Muscle layer of duodenum (tissue), 2 donors: ENCODE results near the gene MYT1.

Source experiments
- H3K27ac ChIP-seq: one replicate; pipeline ENCODE4 v1.7.0; 2013; ENCODE audit warnings: mild to moderate bottlenecking, low read length
- H3K27me3 ChIP-seq: one replicate; pipeline ENCODE4 v1.7.0; 2013; ENCODE audit warnings: low read depth, mild to moderate bottlenecking, control low read depth, low read length
- H3K36me3 ChIP-seq, 2 donors: one replicate each; pipeline ENCODE4 v1.7.0; 2013; ENCODE audit warnings: low read length in 2 of 2, control low read depth in 1 of 2, mild to moderate bottlenecking in 1 of 2; ENCODE audit not compliant: insufficient read depth in 2 of 2, control insufficient read depth in 1 of 2
- H3K4me1 ChIP-seq, 2 donors: one replicate each; pipeline ENCODE4 v1.7.0; 2013; ENCODE audit warnings: low read length in 2 of 2, mild to moderate bottlenecking in 2 of 2, control low read depth in 1 of 2, moderate library complexity in 1 of 2; ENCODE audit not compliant: insufficient read depth in 2 of 2, control insufficient read depth in 1 of 2
- H3K4me3 ChIP-seq, 2 donors: one replicate each; pipeline ENCODE4 v1.7.0; 2013; ENCODE audit warnings: low read length in 2 of 2, low read depth in 1 of 2, mild to moderate bottlenecking in 1 of 2
- H3K9me3 ChIP-seq, 2 donors: one replicate each; pipeline ENCODE4 v1.7.0; 2013; ENCODE audit warnings: low read length in 2 of 2, control low read depth in 1 of 2, mild to moderate bottlenecking in 1 of 2; ENCODE audit not compliant: control insufficient read depth in 1 of 2
- donor health status: healthy.

The MYT1 gene

DNA sequence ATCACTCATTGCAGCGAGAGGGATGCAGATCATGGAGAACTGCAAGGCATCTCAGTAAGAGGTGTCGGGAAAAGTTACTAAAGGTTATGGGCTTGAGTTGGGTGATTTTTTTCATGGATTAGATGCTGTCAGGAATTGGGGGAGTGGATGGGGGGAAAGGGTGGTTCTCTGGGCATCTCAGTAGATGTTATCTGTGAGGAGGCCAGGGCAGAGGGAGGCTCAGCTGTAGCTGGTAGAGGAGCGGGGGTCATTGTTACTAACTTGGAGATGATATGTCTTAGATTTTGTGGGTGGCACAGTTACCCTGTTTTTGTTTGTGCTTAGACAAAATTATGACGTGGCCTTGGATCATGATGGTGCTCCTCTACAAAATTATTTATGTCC lies 88.7 kb downstream of the MYT1 start:
- H3K27me3 ChIP-seq = no peaks in the 10 kb centered on the region
- H3K4me1 ChIP-seq = peaks cover 12 to 15% of the 10 kb centered on the region in 2 donors
- no peak overlapping the region for H3K27ac ChIP-seq
- H3K9me3 ChIP-seq = no peaks in the 10 kb centered on the region
- no peaks in the 10 kb centered on the region for H3K36me3 ChIP-seq
- H3K4me3 ChIP-seq = no peak overlapping the region

DNA sequence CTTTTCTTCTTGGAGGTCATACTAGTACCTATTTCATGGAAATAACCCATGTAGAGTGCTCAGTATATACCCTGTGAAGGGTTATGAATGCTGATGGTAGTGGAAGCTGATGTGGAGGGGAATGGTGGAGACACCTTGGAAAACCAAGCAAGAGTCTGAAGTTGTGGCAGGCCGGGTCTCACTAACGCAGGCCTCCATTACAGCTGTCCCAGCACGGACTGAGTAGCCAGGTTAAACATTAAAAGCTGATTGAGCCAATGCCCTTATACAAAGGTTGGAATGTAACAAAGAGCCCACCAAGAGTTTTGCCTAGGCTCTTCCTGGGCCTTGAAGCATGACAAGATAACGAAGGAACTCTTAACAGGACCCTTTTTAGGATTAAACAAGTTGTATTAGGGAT lies 89.2 kb downstream of the MYT1 start:
- peaks cover 12 to 20% of the 10 kb centered on the region in 2 donors for H3K4me1 ChIP-seq
- no peaks in the 10 kb centered on the region for H3K9me3 ChIP-seq
- H3K4me3 ChIP-seq = no peak overlapping the region
- no peak overlapping the region for H3K27ac ChIP-seq
- H3K27me3 ChIP-seq = no peaks in the 10 kb centered on the region
- no peaks in the 10 kb centered on the region for H3K36me3 ChIP-seq

DNA sequence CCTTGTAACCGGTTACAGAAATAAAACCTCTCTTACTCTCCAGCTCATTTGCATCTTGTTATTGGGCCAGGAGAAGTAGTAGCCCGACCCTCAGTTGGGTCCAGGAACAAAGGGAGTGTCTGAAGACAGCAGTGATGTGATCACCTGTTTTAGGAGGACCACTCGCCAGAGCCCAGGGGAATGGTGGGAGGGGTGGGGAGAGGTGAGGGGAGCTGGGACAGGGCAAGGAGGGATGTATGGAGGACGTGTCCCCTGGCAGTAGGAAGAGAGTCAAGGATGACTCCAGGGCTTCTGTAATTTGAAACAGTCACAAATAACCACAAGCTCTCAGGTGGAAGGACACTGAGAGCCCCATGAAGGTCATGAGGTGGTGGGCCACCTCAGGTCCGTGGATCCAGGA lies 89.9 kb downstream of the MYT1 start:
- Histone ChIP-seq H3K9me3 (no peaks in the 10 kb centered on the region), H3K27me3 (no peaks in the 10 kb centered on the region), H3K27ac (no peak overlapping the region), H3K4me3 (no peak overlapping the region), H3K36me3 (no peaks in the 10 kb centered on the region), H3K4me1 (peaks cover 12 to 22% of the 10 kb centered on the region in 2 donors)

DNA sequence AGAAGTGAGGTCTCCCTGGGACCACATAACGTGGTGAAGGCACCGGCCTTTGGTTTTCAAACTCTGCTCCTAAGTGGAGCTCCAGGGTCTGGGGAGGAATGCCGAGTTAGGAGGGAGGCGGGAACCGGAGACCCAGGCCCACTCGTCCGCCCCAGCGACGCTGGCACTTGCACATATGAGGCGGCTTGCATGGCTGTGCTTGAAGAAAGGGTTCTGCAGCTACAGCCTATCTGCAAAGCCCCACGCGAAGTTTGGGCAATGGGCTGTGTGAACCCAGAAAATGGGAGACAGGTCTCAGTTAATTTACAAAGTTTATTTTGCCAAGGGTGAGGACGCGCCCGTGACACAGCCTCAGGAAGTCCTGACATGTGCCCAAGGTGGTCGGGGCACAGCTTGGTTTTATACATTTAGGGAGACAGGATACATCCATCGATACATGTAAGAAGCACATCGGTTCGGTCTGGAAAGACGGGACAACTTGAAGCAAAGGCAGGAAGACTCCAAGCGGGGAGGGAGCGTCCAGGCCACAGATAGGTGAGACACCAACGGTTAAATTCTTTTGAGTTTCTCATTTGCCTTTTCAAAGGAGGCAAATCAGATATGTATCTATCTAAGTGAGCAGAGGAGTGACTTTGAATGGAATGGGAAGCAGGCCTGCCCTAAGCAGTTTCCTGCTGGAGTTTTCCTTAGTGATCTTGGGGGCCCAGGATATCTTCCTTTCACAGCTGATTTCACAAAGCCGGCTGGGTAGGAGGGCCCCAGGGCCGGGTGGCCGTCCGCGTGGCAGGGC lies 90.5 kb downstream of the MYT1 start:
- Histone ChIP-seq H3K27me3 (no peaks in the 10 kb centered on the region), H3K9me3 (no peaks in the 10 kb centered on the region), H3K27ac (no peak overlapping the region)

DNA sequence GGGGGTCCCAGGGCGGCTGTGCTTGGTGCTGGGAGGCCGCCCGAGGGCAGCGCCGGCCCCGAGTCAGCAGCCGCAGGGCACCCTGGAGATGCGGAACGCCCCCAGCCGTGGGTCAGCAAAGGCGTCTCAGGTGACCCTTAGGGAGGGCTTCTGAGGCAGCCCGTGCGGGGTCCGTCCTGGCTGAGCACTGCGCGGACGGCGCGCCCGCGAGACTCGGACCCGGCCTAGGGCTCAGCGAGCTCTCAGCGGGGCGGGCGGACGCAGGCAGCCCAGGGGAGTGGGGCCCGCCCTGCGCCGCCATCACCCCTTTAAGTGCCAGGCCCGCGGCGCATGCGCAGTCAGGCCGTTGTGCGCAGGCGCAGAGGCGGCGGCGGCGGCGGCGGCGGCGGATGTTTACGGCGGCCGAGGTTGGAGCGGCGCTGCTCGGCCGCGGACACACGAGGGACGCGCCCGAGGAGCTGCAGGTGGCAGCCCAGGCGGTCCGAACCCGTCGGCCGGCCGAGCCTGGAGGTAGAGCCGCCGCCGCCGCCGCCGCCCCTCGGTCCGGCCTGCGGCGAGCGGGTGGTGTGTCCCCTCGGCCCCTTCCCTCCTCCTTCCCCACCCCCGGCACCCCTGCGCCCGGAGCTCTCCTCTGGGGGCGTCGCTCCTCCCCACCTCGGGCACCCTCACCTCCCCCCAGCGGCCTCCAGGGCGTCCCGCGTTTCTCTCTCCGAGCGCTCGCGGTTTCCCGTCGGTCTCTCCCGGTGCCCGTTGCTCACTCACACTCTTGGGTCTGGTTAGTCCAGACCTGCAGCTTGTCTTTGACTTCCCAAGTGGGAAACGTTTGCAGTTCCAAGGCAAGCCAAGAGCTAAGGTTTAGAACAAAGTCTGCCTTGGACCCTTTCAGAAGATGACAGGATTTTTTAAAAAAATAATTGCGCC lies 91.4 kb downstream of the MYT1 start, which contains the start of gene PCMTD2:
PCMTD2 (plus strand) TSS at position 388 of the 921 bp plus-strand sequence. CDS start 4,218 bp downstream, outside the sequence.
- Histone ChIP-seq H3K27me3 (no peaks in the 10 kb centered on the region), H3K4me1 (peaks cover 12 to 28% of the 10 kb centered on the region in 2 donors), H3K27ac (no peak within 1 kb of the TSS), H3K36me3 (no peaks in the 10 kb centered on the region), H3K9me3 (no peaks in the 10 kb centered on the region), H3K4me3 (peak within 1 kb of the TSS; percentile 74 to 84)

More for the DNA sequence above, 90.5 kb downstream of the MYT1 start:
- H3K4me3 ChIP-seq = peak overlapping the region; percentile 48 to 84
- no peaks in the 10 kb centered on the region for H3K36me3 ChIP-seq
- peaks cover 12 to 22% of the 10 kb centered on the region in 2 donors for H3K4me1 ChIP-seq

- no peaks in the 10 kb centered on the region for H3K36me3 ChIP-seq
- no peaks in the 10 kb centered on the region for H3K27me3 ChIP-seq
- H3K4me1 ChIP-seq = peaks cover 12 to 31% of the 10 kb centered on the region in 2 donors
- no peak overlapping the region for H3K27ac ChIP-seq
- peak overlapping the region; percentile 74 to 84 for H3K4me3 ChIP-seq
- H3K9me3 ChIP-seq = no peaks in the 10 kb centered on the region
Observed at GRCh38 chr20:64256282-64256935, 92.2 kb downstream of the MYT1 start.

DNA sequence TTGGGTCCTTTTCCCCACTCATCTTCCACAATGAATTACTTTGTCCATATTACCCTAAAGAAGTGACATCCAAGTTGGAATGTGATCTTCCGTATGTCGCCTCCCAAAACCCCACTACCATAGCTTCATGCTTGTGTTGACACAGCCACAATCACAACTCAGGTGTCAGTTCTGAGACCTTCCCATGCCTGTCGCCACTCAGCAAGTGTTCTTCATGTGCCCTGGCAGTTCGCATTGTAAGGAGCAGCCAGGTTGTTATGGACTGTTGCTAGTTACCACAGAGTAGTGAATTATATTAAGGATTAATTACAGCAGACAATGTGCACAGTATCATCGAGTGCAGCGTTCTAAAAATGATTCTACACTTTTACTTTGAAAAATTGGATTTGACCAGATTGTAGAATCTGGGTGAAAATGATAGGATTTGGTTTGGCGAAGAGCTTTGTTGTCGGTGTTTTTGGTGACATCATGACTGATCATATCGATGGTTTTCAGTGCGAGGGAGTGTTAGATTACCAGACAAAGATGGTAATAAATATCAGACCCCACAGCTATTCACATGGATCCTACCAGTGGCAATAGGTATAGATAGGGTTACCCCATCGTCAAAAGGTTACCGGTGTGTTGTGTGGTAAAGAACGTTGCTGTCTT lies 93.0 kb downstream of the MYT1 start:
- Histone ChIP-seq H3K27me3 (no peaks in the 10 kb centered on the region), H3K4me1 (peaks cover 12 to 31% of the 10 kb centered on the region in 2 donors), H3K9me3 (no peaks in the 10 kb centered on the region), H3K4me3 (peak overlapping the region; percentile 74 to 84), H3K36me3 (peaks cover 0 to under 1% of the 10 kb centered on the region in 2 donors), H3K27ac (no peak overlapping the region)

- peaks cover 12 to 31% of the 10 kb centered on the region in 2 donors for H3K4me1 ChIP-seq
- H3K27me3 ChIP-seq = no peaks in the 10 kb centered on the region
- H3K27ac ChIP-seq = no peak overlapping the region
- H3K9me3 ChIP-seq = no peaks in the 10 kb centered on the region
- peaks cover 4 to 8% of the 10 kb centered on the region in 2 donors for H3K36me3 ChIP-seq
- H3K4me3 ChIP-seq = no peak overlapping the region
Observed at GRCh38 chr20:64258071-64258823, 94.0 kb downstream of the MYT1 start.

- Histone ChIP-seq H3K4me3 (no peak overlapping the region), H3K9me3 (no peaks in the 10 kb centered on the region), H3K27ac (no peak overlapping the region), H3K4me1 (peaks cover 12 to 31% of the 10 kb centered on the region in 2 donors), H3K27me3 (no peaks in the 10 kb centered on the region), H3K36me3 (peaks cover 8 to 9% of the 10 kb centered on the region in 2 donors)
Observed at GRCh38 chr20:64260239-64260638, 96.0 kb downstream of the MYT1 start.

- H3K36me3 ChIP-seq = peaks cover 8 to 13% of the 10 kb centered on the region in 2 donors
- no peaks in the 10 kb centered on the region for H3K9me3 ChIP-seq
- no peak overlapping the region for H3K27ac ChIP-seq
- H3K4me1 ChIP-seq = peaks cover 11 to 29% of the 10 kb centered on the region in 2 donors
- H3K4me3 ChIP-seq = no peak overlapping the region
- H3K27me3 ChIP-seq = no peaks in the 10 kb centered on the region
Observed at GRCh38 chr20:64261138-64261537, 96.9 kb downstream of the MYT1 start.
